Sigmoid colon (tissue), 4 donors: ENCODE data around the gene PADI1.

Experiments
- POLR2A ChIP-seq, 2 donors: fragments of 450-650 bp; IDR thresholded peaks; one replicate each; pipeline ENCODE4 v1.6.1; 2016; ENCODE audit warnings: antibody characterized with exemption in 2 of 2, mild to moderate bottlenecking in 2 of 2, moderate library complexity in 2 of 2
- POLR2AphosphoS5 ChIP-seq, 4 donors: sonication (generic); formaldehyde crosslinking; IDR thresholded peaks; one replicate each; pipeline ENCODE4 v1.6.1; 2017; ENCODE audit warnings: antibody characterized with exemption in 4 of 4
- TF ChIP-seq, protein P1 (sequence below), 4 experiments: fragments of 450-650 bp in 3 of 4; fragments of 200-600 bp in 1 of 4; IDR thresholded peaks; one replicate each; pipeline ENCODE4 v1.5.1; 2016 to 2019; ENCODE audit warnings: antibody characterized with exemption in 4 of 4, mild to moderate bottlenecking in 3 of 4, moderate library complexity in 2 of 4

DNA sequence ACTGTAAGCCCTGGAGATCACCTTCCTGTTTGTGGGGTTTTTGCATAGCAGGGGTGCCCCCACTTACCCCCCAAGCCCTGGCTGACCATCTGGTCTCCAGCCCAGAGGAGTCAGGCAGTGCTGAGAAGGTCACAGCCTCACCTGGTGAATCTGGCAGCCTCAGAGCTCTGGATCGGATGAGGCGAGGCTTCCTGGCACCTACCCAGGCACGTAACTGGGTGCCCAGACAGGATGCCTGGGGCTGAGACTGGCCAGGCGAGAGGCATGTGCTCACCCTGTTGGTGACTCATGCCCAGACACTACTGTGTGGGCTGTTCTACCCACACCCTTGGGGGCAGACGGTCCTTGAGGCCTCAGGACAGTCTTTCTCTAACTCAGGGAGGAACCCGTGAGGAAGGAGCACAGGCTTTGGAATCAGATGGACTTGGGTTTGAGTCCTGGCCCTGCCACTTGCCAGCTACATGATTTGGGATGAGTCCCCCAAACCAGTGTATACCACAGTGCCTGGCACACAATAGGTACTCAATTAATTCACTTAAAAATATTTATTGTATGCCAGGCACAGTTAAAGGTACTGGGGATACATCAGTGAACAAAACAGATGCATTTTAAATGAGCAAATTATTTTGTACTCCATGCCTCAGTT, 28.9 kb downstream of the PADI1 start:
- TF ChIP-seq, protein P1, sequence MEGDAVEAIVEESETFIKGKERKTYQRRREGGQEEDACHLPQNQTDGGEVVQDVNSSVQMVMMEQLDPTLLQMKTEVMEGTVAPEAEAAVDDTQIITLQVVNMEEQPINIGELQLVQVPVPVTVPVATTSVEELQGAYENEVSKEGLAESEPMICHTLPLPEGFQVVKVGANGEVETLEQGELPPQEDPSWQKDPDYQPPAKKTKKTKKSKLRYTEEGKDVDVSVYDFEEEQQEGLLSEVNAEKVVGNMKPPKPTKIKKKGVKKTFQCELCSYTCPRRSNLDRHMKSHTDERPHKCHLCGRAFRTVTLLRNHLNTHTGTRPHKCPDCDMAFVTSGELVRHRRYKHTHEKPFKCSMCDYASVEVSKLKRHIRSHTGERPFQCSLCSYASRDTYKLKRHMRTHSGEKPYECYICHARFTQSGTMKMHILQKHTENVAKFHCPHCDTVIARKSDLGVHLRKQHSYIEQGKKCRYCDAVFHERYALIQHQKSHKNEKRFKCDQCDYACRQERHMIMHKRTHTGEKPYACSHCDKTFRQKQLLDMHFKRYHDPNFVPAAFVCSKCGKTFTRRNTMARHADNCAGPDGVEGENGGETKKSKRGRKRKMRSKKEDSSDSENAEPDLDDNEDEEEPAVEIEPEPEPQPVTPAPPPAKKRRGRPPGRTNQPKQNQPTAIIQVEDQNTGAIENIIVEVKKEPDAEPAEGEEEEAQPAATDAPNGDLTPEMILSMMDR (IDR thresholded peaks at IDR 0.05) = no peak
- TF ChIP-seq POLR2A (IDR thresholded peaks at IDR 0.05) (no peak), POLR2AphosphoS5 (IDR thresholded peaks at IDR 0.05) (peak in 3 of 4 donors; percentile 19 to 77 (median 53))
